ENCODE results near the gene NLRP6. TPM values are rescaled to one million over a fixed set of nuclear protein-coding genes. Genes with fewer than 3 reads are reported as not detected.
A peak's percentile ranks its signal among the peaks of the same experiment; 100 is the strongest.
"Not testable (repeated sequence)": the region's sequence is repeated elsewhere in the genome, so short reads cannot be mapped to it uniquely, and the experiment has no call there.

The NLRP6 gene
- polyA plus RNA-seq, 3 donors from 2014 or later: 1.6 to 5.1 TPM; not detected in 1

DNA sequence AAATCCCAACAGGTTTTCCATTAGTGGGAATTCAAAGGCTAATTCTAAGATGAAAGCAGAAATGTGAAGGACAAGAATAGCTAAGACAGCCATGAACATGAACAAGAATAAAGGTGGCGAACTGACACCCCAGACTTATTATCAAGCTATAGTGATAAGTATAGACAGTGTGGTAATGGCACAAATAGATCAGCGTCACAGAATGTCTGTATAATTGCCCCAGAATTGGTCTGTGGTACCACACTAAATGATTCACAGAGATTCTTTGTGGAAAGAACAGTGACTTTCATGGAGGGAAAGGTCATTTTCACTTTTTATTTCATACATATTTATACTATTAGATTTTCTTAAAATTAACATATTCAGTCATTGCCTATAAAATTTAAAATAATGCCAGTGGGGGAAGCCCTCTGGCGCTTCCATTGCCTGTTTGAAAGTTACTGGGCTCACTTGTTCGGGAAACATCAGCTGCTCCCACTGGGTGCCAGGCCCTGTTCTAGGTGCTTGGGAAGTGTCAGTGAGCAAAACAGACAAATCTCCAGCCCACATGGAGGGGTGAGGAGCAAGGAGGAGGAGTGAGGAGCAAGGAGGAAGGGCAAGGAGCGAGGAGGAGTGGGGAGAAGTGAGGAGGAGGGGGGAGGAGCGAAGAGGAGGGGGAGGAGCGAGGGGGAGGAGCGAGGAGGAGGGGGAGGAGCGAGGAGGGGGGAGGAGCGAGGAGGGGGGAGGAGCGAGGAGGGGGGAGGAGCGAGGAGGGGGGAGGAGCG lies 11.3 kb upstream of the NLRP6 start:
- peak overlapping the region; percentile 83 to 97 (median 94) for H3K27ac Mint-ChIP-seq
- H3K4me1 Mint-ChIP-seq: peaks cover 34 to 37% of the 10 kb centered on the region in 2 donors
- DNase-seq: peak; percentile 48 to 60 (median 57)
- peak overlapping the region; percentile 71 to 80 (median 73) for H3K4me3 Mint-ChIP-seq
- no peaks in the 10 kb centered on the region for H3K9me3 Mint-ChIP-seq
- H3K36me3 Mint-ChIP-seq: no peaks in the 10 kb centered on the region
- H3K27me3 Mint-ChIP-seq (ENCODE audit: low read depth in 3 of 3): peaks cover 26 to 32% (median 28%) of the 10 kb centered on the region in 3 donors

DNA sequence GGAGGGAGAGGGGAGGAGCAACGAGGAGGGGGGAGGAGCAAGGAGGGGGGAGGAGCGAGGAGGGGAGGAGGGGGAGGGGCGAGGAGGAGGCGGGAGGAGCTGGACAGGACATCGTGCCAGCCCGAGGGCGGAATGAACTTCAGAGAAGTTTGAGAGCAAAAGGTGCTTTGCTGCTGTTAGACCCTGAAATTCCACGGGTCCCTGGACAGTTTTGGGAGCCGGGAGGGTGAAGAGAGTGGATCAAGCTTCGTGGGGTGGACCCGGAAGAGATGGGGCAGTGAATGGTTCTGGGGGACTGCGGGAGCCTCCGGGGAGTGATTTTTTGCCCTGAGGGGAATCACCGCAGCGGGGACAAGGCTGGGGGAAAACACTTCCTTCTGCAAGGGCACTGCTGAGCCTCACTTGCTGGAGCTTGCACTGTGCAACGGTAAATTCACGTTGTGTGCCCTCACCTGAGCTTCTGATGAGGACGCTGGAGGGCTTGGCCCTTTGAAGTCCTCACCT lies 10.7 kb upstream of the NLRP6 start:
- H3K4me1 Mint-ChIP-seq: peaks cover 34 to 39% of the 10 kb centered on the region in 2 donors
- H3K9me3 Mint-ChIP-seq: no peaks in the 10 kb centered on the region
- peaks cover 26 to 32% (median 28%) of the 10 kb centered on the region in 3 donors for H3K27me3 Mint-ChIP-seq (ENCODE audit: low read depth in 3 of 3)
- peak overlapping the region; percentile 95 to 100 (median 96) for H3K27ac Mint-ChIP-seq
- H3K4me3 Mint-ChIP-seq: peak overlapping the region; percentile 79 to 94 (median 84)
- DNase-seq: peak; percentile 66 to 73 (median 73)
- H3K36me3 Mint-ChIP-seq: no peaks in the 10 kb centered on the region

- not testable (repeated sequence) for H3K9me3 Mint-ChIP-seq, H3K36me3 Mint-ChIP-seq
- Mint-ChIP-seq H3K4me1 (peaks cover 34 to 39% of the 10 kb centered on the region in 2 donors), H3K27me3 (ENCODE audit: low read depth in 3 of 3) (peaks cover 26 to 34% (median 28%) of the 10 kb centered on the region in 3 donors), H3K4me3 (peak overlapping the region; percentile 79 to 94 (median 84)), H3K27ac (peak overlapping the region; percentile 95 to 100 (median 96))
- peak; percentile 88 to 91 (median 91) for DNase-seq
These were observed 9.5 kb upstream of the NLRP6 start for GRCh38 chr11:268716-269145.

DNA sequence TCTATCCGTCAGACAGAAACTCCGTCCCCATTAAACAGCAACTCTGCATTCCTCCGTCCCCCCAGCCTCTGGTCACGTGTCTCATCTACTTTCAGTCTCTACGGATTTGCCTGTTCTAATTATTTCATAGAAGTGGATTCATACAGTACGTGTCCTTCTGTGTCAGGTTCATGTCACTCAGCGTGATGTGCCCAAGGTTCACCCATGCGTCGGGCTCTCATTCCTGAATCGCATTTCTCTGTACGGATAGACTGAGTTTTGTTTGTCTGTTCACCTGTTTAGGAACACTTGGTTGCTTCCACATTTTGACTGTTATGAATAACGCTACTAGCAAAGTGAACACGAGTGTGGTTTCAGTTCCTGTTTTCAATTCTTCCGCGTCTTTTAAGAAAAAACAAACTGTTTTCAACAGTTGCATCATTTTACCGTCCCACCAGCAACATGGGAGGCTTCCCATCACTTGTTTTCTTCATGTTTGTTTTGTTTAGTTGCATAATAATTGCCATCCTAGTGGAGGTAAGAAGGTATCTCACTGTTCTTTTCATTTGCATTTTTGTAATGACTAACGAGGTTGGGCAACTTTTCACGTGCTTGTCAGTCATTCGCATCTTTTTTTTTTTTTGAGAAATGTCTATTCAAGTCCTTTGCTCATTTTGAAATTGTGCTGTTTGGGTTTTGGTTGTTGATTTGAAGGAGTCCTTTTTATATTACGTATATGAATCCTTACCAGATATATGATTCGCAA lies 8.9 kb upstream of the NLRP6 start:
- DNase-seq: peak; percentile 78 to 85 (median 82)
- H3K9me3 Mint-ChIP-seq: no peaks in the 10 kb centered on the region
- peak overlapping the region; percentile 79 to 94 (median 84) for H3K4me3 Mint-ChIP-seq
- no peaks in the 10 kb centered on the region for H3K36me3 Mint-ChIP-seq
- H3K4me1 Mint-ChIP-seq: peaks cover 34 to 39% of the 10 kb centered on the region in 2 donors
- H3K27me3 Mint-ChIP-seq (ENCODE audit: low read depth in 3 of 3): peaks cover 26 to 34% (median 28%) of the 10 kb centered on the region in 3 donors
- H3K27ac Mint-ChIP-seq: peak overlapping the region; percentile 95 to 100 (median 96)

- DNase-seq: no peak
- Mint-ChIP-seq H3K4me1 (peaks cover 34 to 39% of the 10 kb centered on the region in 2 donors), H3K27ac (peak overlapping the region; percentile 85 to 100 (median 96)), H3K36me3 (no peaks in the 10 kb centered on the region), H3K27me3 (ENCODE audit: low read depth in 3 of 3) (peaks cover 26 to 34% (median 28%) of the 10 kb centered on the region in 3 donors), H3K9me3 (no peaks in the 10 kb centered on the region), H3K4me3 (no peak overlapping the region)
These were observed 7.5 kb upstream of the NLRP6 start for GRCh38 chr11:270451-271318.

DNA sequence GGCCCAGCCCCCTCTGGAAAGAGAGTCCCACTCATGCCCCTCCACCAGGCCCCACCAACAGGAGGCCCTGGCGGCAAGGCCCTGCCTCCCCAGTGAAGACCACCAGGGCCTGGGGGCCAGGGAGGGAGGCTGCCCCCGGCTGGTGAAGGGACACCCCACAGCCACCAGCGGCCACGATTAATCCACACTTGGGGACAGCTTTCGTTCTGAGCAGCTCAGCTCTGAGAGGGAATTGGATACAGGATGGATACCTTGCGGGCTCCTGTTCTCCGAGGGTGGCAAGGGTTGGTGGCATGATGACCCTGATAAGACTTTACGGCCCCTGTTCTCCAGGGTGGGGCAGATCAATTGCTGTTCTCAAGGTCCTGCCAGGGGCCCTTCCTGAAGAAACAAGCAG lies 6.9 kb upstream of the NLRP6 start:
- no peaks in the 10 kb centered on the region for H3K36me3 Mint-ChIP-seq
- H3K27ac Mint-ChIP-seq: peak overlapping the region in 2 of 6 donors; percentile 47 to 69
- no peaks in the 10 kb centered on the region for H3K9me3 Mint-ChIP-seq
- DNase-seq: no peak
- no peak overlapping the region for H3K4me3 Mint-ChIP-seq
- H3K27me3 Mint-ChIP-seq (ENCODE audit: low read depth in 3 of 3): peaks cover 26 to 34% (median 28%) of the 10 kb centered on the region in 3 donors
- H3K4me1 Mint-ChIP-seq: peaks cover 34 to 39% of the 10 kb centered on the region in 2 donors

DNA sequence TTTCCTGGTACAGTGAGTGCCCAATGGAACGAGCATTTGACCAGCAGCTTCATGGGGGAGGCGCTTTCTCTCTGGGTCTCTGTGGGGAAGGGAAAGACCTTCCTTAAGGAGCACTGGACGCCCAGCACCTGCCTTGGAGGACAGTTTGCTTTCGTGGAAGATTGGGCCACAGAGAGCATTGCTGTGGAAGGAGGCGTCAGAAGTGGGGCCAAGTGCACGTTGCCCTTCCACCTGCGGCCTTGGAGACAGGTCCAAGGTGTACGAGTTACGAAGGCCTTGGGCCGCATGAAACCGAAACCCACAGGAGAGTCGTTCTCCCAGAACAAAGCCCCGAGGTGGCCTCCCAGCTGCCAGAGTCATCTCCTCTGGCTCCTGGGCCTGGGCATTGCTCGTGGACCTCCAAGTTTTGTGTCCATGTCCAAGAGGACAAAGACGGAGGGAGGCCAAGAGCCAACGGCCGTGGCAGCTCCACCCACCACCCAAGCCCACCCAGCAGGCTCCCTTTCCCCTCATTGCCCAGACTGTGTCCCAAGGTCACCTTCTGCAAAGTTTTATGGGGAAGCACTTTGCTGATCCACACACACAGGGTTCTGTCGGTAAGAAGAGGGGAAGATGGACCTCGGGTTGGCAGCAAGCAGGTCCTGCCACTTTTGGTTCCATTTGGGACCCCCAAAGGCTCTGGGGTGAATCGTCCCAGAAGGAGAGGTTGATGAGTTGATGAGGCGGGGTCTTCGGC lies 5.8 kb upstream of the NLRP6 start:
- no peaks in the 10 kb centered on the region for H3K9me3 Mint-ChIP-seq
- H3K27me3 Mint-ChIP-seq (ENCODE audit: low read depth in 3 of 3): peaks cover 23 to 28% (median 27%) of the 10 kb centered on the region in 3 donors
- peaks cover 0 to 4% (median 0%) of the 10 kb centered on the region in 3 donors for H3K36me3 Mint-ChIP-seq
- H3K27ac Mint-ChIP-seq: peak overlapping the region in 3 of 6 donors; percentile 36 to 85 (median 69)
- H3K4me3 Mint-ChIP-seq: no peak overlapping the region
- DNase-seq: no peak
- peaks cover 37 to 38% of the 10 kb centered on the region in 2 donors for H3K4me1 Mint-ChIP-seq

GRCh38 chr11:272931-273198 lies 5.3 kb upstream of the NLRP6 start:
- Mint-ChIP-seq H3K27me3 (ENCODE audit: low read depth in 3 of 3) (peaks cover 21 to 25% (median 23%) of the 10 kb centered on the region in 3 donors), H3K4me1 (peaks cover 38% of the 10 kb centered on the region in 2 donors), H3K27ac (peak overlapping the region in 2 of 6 donors; percentile 26 to 69), H3K36me3 (peaks cover 0 to 4% (median 0%) of the 10 kb centered on the region in 3 donors), H3K4me3 (no peak overlapping the region), H3K9me3 (no peaks in the 10 kb centered on the region)
- no peak for DNase-seq

DNA sequence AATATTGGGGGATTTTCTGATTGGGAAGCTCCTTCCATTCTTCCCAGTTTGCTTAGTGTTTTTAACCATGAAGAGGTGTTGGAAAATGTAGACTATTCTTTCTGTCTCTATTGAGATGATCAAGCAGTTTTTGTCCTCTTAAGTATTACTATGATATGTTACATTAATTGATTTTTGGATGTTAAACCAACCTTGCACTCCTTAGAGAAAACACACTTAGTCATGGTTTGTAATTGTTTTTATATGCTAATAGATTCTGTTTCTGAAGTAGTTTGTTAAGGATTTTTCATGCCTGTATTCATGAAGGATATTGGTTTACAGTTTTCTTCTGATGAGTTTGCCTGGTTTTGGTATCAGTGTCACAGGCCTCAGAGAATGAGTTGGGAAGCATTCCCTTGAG lies 2.0 kb upstream of the NLRP6 start:
- Mint-ChIP-seq H3K27me3 (ENCODE audit: low read depth in 3 of 3) (peaks cover 5 to 16% (median 7%) of the 10 kb centered on the region in 3 donors), H3K4me1 (peaks cover 27 to 31% of the 10 kb centered on the region in 2 donors), H3K9me3 (no peaks in the 10 kb centered on the region), H3K36me3 (peaks cover 0 to 4% (median 0%) of the 10 kb centered on the region in 3 donors), H3K27ac (peak overlapping the region in 1 of 6 donors; percentile 54), H3K4me3 (no peak overlapping the region)
- no peak for DNase-seq

DNA sequence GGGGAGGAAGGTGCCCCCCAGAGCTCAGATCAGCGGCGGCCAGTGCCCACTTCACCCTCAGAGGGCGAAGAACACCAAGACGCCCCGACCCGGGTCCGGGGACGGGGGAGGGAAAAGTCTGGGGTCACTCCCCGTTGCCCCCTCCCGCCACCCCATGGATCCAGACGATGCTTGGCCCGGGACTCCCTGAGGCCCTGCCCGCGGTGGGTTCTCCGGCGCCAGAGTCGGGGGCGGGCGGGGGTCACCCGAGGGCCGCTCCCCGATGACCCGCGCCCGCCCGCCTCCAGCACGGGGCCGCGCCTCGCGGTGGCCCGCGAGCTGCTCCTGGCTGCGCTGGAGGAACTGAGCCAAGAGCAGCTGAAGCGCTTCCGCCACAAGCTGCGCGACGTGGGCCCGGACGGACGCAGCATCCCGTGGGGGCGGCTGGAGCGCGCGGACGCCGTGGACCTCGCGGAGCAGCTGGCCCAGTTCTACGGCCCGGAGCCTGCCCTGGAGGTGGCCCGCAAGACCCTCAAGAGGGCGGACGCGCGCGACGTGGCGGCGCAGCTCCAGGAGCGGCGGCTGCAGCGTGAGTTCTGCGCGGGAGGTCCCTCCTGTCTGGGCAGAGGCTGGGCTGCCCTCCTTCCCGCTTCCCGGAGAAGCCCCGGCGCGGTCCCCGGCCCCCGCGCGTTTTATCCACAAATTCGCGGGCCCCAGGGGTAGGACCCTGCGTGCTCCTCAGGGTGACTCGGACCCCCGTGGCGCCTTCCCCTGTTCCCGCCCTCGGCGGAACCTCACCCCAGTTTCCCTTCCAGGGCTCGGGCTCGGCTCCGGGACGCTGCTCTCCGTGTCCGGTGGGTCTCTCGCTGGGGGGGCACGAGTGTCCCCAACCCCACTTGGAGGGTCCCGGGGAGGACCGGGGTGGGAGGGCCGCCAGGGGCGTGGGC lies 1.1 kb downstream of the NLRP6 start:
- Mint-ChIP-seq H3K4me1 (peaks cover 46 to 57% of the 10 kb centered on the region in 2 donors), H3K27ac (peak overlapping the region in 3 of 6 donors; percentile 34 to 81 (median 80)), H3K9me3 (no peaks in the 10 kb centered on the region), H3K27me3 (ENCODE audit: low read depth in 3 of 3) (peaks cover 10 to 20% (median 10%) of the 10 kb centered on the region in 3 donors), H3K36me3 (peaks cover 4 to 9% (median 4%) of the 10 kb centered on the region in 3 donors), H3K4me3 (peak overlapping the region; percentile 38 to 75 (median 70))
- DNase-seq: no peak

DNA sequence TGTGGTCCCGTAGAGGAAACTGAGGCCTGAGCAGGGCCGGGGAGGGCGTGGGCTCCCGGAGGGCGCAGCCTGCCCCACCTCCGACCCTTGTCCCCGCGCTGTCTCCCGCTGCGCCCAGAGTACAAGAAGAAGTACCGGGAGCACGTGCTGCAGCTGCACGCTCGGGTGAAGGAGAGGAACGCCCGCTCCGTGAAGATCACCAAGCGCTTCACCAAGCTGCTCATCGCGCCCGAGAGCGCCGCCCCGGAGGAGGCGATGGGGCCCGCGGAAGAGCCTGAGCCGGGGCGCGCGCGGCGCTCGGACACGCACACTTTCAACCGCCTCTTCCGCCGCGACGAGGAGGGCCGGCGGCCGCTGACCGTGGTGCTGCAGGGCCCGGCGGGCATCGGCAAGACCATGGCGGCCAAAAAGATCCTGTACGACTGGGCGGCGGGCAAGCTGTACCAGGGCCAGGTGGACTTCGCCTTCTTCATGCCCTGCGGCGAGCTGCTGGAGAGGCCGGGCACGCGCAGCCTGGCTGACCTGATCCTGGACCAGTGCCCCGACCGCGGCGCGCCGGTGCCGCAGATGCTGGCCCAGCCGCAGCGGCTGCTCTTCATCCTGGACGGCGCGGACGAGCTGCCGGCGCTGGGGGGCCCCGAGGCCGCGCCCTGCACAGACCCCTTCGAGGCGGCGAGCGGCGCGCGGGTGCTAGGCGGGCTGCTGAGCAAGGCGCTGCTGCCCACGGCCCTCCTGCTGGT lies 1.9 kb downstream of the NLRP6 start:
- peaks cover 4 to 9% (median 4%) of the 10 kb centered on the region in 3 donors for H3K36me3 Mint-ChIP-seq
- H3K27me3 Mint-ChIP-seq (ENCODE audit: low read depth in 3 of 3): peaks cover 10 to 20% (median 10%) of the 10 kb centered on the region in 3 donors
- peaks cover 46 to 57% of the 10 kb centered on the region in 2 donors for H3K4me1 Mint-ChIP-seq

More for the DNA sequence above, 1.9 kb downstream of the NLRP6 start:
- Mint-ChIP-seq H3K27ac (no peak overlapping the region), H3K4me3 (peak overlapping the region; percentile 75 to 85 (median 82)), H3K9me3 (no peaks in the 10 kb centered on the region)
- DNase-seq: peak; percentile 26 to 43 (median 35)

Measured in immature natural killer cell (primary cell).